Measurements from ENCODE around the gene FBXL20. TPM values are rescaled to one million over a fixed set of nuclear protein-coding genes. Genes with fewer than 3 reads are reported as not detected.

FBXL20 gene
- total and polyA plus RNA-seq, 5 donors = 4.0 to 12.4 (median 9.6) TPM

DNA sequence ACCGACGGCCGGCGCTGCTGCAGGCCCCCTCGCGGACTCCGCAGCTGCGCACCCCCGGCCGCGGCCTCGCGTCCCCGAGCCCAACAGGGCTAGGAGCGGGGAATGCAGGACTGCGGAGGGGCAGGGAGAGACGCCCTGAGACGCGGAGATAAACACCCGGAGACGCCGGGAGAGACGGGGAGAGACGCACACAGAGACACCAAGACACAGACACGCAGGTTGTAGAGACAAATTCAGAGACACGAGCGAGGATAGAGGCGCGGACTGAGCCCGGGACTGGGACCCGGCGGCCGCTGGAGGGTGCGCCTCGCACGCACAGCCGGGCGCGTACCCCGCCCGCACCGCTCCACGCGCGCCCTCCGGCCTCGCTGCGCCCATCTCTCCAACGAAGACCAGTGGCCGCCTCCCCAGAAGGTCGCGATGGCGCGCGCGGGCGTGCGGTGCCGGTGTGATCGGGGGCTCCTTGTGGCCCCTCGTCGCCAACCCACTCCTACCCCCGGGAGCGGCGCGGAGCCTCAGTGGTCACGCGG lies 176.6 kb downstream of the FBXL20 start:
- no peak overlapping the region for H3K27ac ChIP-seq (ENCODE audit: low read length)
- intact Hi-C loops (cut with DNase I) = no loop called here
- ATAC-seq (peak; percentile 13 to 43), DNase-seq (no peak)
- 2% methylated on average over 68 of the region's 68 CpGs for WGBS
- peak overlapping the region; percentile 58 for H3K4me3 ChIP-seq (ENCODE audit: low read length)
- H3K4me1 ChIP-seq (ENCODE audit: control insufficient read depth, insufficient read depth, low read length) = peaks cover 4% of the 10 kb centered on the region
- no peaks in the 10 kb centered on the region for H3K9me3 ChIP-seq (ENCODE audit: control insufficient read depth, low read length)
- no peaks in the 10 kb centered on the region for H3K27me3 ChIP-seq (ENCODE audit: control insufficient read depth, insufficient read depth)

GRCh38 chr17:39223907-39224777 lies 177.3 kb downstream of the FBXL20 start:
- Histone ChIP-seq H3K9me3 (ENCODE audit: control insufficient read depth, low read length) (no peaks in the 10 kb centered on the region), H3K27me3 (ENCODE audit: control insufficient read depth, insufficient read depth) (no peaks in the 10 kb centered on the region), H3K27ac (ENCODE audit: low read length) (no peak overlapping the region), H3K4me1 (ENCODE audit: control insufficient read depth, insufficient read depth, low read length) (peaks cover 4% of the 10 kb centered on the region), H3K4me3 (ENCODE audit: low read length) (no peak overlapping the region)
- DNase-seq (no peak), ATAC-seq (no peak)
- 46% methylated on average over 33 of the region's 33 CpGs for WGBS
- intact Hi-C loops (cut with DNase I) = no loop called here

DNA sequence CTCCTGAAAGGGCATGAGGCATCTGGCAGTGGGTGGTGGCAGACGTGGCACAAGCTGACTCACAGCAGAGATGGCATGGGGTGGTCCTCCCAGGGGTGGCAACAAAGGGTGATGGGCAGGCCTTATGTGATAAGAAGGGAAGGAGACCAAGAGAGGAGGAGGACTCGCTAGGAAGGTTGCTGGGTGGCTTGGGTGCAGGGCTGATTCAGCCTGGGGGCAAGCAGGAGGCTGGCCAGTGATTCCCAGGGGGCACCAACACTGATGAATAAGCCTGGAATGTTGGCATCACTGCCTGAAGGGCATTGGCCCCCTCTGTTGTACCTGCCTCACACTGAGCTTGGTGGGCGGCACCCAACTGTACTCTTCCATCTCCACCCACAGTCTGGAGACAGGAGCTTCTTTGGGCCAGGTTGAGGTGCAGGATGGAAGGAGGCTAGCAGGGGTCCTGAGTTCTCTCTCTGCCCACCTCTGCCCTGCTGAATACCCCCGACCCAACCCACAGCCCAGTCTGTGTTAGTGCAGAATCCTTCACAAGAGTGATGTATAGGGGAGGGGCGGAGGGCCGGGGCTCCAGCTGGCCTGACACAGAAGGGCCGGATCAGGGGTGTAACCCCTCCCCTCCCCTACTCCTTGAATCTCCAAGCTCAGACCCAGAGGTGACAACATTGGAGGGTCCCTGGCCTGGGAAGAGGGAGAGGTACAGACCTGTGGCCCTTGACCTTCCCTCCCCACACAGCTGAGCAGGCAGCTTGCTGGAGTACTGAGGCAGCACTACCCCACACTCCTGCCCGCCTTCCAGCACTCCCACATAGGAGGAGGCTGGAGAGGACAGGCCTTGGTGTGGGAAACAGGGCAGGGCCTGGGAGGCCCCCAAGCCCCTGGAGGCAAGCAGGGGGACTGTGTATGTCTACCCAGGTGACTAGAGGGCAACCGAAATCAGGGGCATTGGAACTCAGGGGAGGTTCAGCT lies 178.3 kb downstream of the FBXL20 start:
- peaks cover 4% of the 10 kb centered on the region for H3K4me1 ChIP-seq (ENCODE audit: control insufficient read depth, insufficient read depth, low read length)
- no peak overlapping the region for H3K27ac ChIP-seq (ENCODE audit: low read length)
- DNase-seq = no peak
- WGBS = 81% methylated on average over 9 of the region's 9 CpGs
- intact Hi-C loops (cut with DNase I) = no loop called here
- no peaks in the 10 kb centered on the region for H3K9me3 ChIP-seq (ENCODE audit: control insufficient read depth, low read length)
- no peak for ATAC-seq
- H3K4me3 ChIP-seq (ENCODE audit: low read length) = no peak overlapping the region
- no peaks in the 10 kb centered on the region for H3K27me3 ChIP-seq (ENCODE audit: control insufficient read depth, insufficient read depth)

DNA sequence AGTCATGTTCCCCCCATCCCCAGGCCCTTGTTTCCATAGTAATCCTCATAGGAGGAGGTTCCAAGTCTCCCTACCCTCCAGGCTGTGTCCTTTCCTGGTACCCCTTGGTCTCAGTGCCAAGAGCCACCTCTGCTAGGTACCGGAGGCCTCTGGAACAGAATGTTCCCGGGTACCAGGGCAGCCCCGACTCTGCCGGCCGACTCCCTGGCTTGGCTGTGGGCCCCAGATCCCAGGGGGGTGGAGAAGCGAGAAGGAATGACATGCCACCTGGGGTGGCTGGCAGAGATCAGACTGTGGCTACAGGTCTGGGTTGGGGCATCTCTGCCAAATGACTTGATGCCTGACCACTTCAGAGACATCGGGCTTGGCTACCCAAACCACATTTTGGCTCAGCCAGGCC lies 179.3 kb downstream of the FBXL20 start:
- Histone ChIP-seq H3K4me3 (ENCODE audit: low read length) (no peak overlapping the region), H3K9me3 (ENCODE audit: control insufficient read depth, low read length) (no peaks in the 10 kb centered on the region), H3K4me1 (ENCODE audit: control insufficient read depth, insufficient read depth, low read length) (peaks cover 4% of the 10 kb centered on the region), H3K27ac (ENCODE audit: low read length) (no peak overlapping the region), H3K27me3 (ENCODE audit: control insufficient read depth, insufficient read depth) (no peaks in the 10 kb centered on the region)
- DNase-seq (no peak), ATAC-seq (no peak)
- intact Hi-C loops (cut with DNase I) = no loop called here
- 79% methylated on average over 7 of the region's 7 CpGs for WGBS

DNA sequence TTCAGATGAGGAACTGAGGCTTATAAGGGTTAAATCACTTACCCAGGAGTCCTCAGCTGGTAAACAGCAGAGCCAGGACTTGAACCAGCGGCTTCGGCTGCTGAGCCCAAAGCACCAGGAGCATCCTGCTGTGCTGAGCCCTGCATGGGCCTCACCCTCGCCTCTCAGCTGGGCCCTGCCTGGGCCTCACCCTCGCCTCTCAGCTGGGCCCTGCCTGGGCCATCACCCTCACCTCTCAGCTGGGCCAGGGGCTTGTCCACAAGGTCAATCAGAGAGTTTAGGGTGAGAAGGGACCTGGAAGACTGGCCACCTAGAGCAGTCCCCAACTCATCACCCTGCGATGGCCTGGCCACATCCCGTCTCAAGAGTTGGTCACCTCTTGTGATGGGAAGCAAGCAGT lies 179.9 kb downstream of the FBXL20 start:
- ATAC-seq (no peak), DNase-seq (no peak)
- Histone ChIP-seq H3K9me3 (ENCODE audit: control insufficient read depth, low read length) (no peaks in the 10 kb centered on the region), H3K4me3 (ENCODE audit: low read length) (no peak overlapping the region), H3K27me3 (ENCODE audit: control insufficient read depth, insufficient read depth) (no peaks in the 10 kb centered on the region), H3K27ac (ENCODE audit: low read length) (no peak overlapping the region), H3K4me1 (ENCODE audit: control insufficient read depth, insufficient read depth, low read length) (peaks cover 4% of the 10 kb centered on the region)
- intact Hi-C loops (cut with DNase I) = no loop called here
- WGBS = 94% methylated on average over 6 of the region's 6 CpGs

DNA sequence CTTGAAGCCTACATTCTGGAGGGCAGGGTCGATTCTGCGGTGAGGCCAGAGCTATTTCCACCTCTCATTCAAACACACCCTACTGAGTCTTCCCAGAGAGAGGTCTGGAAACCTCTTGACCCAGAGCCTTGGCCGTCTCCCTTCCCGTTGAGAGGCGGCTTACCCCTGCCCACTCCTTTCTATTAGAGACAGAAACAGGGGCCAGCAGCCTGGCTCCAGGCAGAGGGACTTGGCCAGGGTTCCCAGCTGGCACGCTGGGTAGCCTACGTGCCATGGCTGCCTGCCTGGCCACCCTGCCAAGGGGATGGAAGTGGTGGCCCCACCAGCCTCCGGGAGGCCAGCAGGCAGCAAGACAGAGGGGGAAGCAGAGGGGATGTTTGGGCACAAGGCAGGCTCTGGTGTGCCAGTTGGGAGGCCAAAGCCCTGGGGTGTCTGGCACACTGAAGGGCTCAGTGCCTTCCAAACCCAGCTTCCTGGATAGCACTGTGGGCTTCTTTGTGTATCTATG lies 181.7 kb downstream of the FBXL20 start:
- WGBS = 46% methylated on average over 8 of the region's 8 CpGs
- Histone ChIP-seq H3K4me1 (ENCODE audit: control insufficient read depth, insufficient read depth, low read length) (no peaks in the 10 kb centered on the region), H3K27me3 (ENCODE audit: control insufficient read depth, insufficient read depth) (no peaks in the 10 kb centered on the region), H3K27ac (ENCODE audit: low read length) (peak overlapping the region; percentile 15), H3K4me3 (ENCODE audit: low read length) (no peak overlapping the region), H3K9me3 (ENCODE audit: control insufficient read depth, low read length) (no peaks in the 10 kb centered on the region)
- DNase-seq (no peak), ATAC-seq (peak; percentile 37 to 60)
- intact Hi-C loops (cut with DNase I) = no loop called here

- Histone ChIP-seq H3K4me1 (ENCODE audit: control insufficient read depth, insufficient read depth, low read length) (no peaks in the 10 kb centered on the region), H3K4me3 (ENCODE audit: low read length) (no peak overlapping the region), H3K27ac (ENCODE audit: low read length) (no peak overlapping the region), H3K27me3 (ENCODE audit: control insufficient read depth, insufficient read depth) (no peaks in the 10 kb centered on the region), H3K9me3 (ENCODE audit: control insufficient read depth, low read length) (no peaks in the 10 kb centered on the region)
- DNase-seq (no peak), ATAC-seq (no peak)
- 71% methylated on average over 8 of the region's 8 CpGs for WGBS
- intact Hi-C loops (cut with DNase I) = no loop called here
Observed at GRCh38 chr17:39218906-39219305, 182.5 kb downstream of the FBXL20 start.

GRCh38 chr17:39217734-39218369 lies 183.6 kb downstream of the FBXL20 start:
- DNase-seq (no peak), ATAC-seq (no peak)
- Histone ChIP-seq H3K4me1 (ENCODE audit: control insufficient read depth, insufficient read depth, low read length) (no peaks in the 10 kb centered on the region), H3K9me3 (ENCODE audit: control insufficient read depth, low read length) (no peaks in the 10 kb centered on the region), H3K4me3 (ENCODE audit: low read length) (no peak overlapping the region), H3K27ac (ENCODE audit: low read length) (no peak overlapping the region), H3K27me3 (ENCODE audit: control insufficient read depth, insufficient read depth) (no peaks in the 10 kb centered on the region)
- intact Hi-C loops (cut with DNase I) = no loop called here
- WGBS = 28% methylated on average over 24 of the region's 24 CpGs

DNA sequence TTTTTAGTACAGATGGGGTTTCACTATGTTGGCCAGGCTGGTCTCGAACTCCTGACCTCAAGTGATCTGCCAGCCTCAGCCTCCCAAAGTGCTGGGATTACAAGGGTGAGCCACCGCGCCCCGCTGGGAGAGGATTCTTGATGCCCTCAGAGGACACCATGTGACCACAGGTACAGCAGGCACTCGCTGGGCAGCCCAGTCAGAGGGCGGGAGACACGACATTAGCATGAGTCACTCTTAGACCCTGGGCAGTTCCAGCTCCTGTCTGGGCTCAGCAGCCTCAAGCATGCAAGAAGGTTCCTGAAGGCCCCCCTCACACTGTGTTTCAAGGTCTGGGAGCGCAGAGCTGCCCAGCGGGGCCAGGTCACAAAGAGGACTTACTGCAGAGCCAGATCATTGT lies 187.6 kb downstream of the FBXL20 start:
- H3K27ac ChIP-seq (ENCODE audit: low read length) = no peak overlapping the region
- intact Hi-C loops (cut with DNase I) = no loop called here
- DNase-seq (no peak), ATAC-seq (no peak)
- H3K4me1 ChIP-seq (ENCODE audit: control insufficient read depth, insufficient read depth, low read length) = peaks cover 4% of the 10 kb centered on the region
- H3K4me3 ChIP-seq (ENCODE audit: low read length) = no peak overlapping the region
- no peaks in the 10 kb centered on the region for H3K9me3 ChIP-seq (ENCODE audit: control insufficient read depth, low read length)
- H3K27me3 ChIP-seq (ENCODE audit: control insufficient read depth, insufficient read depth) = no peaks in the 10 kb centered on the region
- 76% methylated on average over 9 of the region's 9 CpGs for WGBS

DNA sequence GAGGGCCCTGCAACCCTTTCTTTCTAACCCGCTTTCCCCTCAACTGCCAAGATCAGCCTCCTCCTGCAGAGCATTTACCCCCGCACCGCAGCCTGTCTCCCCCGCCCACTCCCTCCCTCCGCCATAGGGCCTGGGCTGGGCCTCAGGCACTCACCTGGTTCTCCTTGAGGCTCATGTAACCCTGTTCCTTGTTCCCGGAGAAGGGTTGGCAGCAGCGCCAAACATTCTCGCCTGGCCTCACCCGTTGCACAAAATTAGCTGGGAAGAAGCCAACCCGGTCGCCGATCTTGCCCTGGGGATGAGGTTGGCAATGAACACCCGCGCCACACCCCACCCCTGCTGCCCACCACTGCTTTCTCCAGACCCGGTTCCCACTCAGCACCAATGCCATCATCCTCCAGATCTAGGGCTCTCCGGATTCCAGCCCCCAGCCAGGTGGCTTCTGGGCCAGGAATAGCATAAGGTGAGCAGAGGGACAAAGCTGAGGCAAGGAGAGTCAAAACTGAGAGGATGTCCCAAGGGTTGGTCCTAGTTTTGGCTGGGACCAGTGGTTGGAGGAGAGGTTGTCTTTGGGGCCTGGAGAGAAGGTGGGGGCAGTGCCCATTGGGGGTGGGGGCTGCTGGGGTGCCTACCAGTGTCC lies 188.5 kb downstream of the FBXL20 start:
- H3K4me3 ChIP-seq (ENCODE audit: low read length) = no peak overlapping the region
- WGBS = 54% methylated on average over 16 of the region's 16 CpGs
- H3K9me3 ChIP-seq (ENCODE audit: control insufficient read depth, low read length) = no peaks in the 10 kb centered on the region
- ATAC-seq = no peak
- no peak for DNase-seq
- H3K27ac ChIP-seq (ENCODE audit: low read length) = no peak overlapping the region
- peaks cover 4% of the 10 kb centered on the region for H3K4me1 ChIP-seq (ENCODE audit: control insufficient read depth, insufficient read depth, low read length)
- no peaks in the 10 kb centered on the region for H3K27me3 ChIP-seq (ENCODE audit: control insufficient read depth, insufficient read depth)
- intact Hi-C loops (cut with DNase I) = no loop called here

All from right cardiac atrium (tissue), 5 donors.